Measurements from ENCODE around the gene ACAT2.
"Not testable (repeated sequence)": the region's sequence is repeated elsewhere in the genome, so short reads cannot be mapped to it uniquely, and the experiment has no call there.

Gene ACAT2

DNA sequence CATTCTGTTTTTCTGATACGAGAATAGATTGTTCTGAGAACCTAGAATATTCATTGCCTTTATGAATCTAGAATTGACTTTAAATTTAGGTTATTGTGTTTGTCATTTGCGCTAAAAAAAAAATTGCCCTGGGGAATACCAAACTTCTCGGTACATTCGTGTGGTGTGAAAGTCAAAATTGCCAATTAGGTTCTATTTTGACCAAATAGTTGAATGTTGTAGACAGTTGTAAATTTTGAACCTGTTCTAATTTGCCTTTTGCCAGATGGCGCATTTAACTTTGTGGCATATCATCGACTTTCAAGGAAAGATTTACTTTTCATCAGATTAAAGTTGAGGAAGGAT lies 31.5 kb upstream of the ACAT2 start:
- no peak for DNase-seq (ENCODE audit: low spot score)

DNA sequence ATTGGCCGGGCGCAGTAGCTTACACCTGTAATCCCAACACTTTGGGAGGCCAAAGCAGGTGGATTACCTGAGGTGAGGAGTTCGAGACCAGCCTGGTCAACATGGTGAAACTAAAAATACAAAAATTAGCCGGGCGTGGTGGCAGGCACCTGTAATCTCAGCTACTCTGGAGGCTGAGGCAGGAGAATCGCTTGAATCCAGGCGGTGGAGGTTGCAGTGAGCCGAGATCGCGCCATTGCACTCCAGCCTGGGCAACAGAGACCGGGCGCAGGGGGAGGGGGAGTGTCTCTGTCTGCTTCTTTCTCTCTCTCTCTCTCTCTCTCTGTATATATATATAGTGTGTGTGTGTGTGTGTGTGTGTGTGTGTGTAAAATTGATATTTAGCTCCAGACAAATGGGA lies 29.3 kb upstream of the ACAT2 start:
- DNase-seq (ENCODE audit: low spot score), result not testable (repeated sequence)

- not testable (repeated sequence) for DNase-seq (ENCODE audit: low spot score)
Observed at GRCh38 chr6:159733395-159733794, 28.4 kb upstream of the ACAT2 start.

- no peak for DNase-seq (ENCODE audit: low spot score)
Observed at GRCh38 chr6:159736908-159737307, 24.9 kb upstream of the ACAT2 start.

GRCh38 chr6:159739341-159739740 lies 22.5 kb upstream of the ACAT2 start:
- DNase-seq (ENCODE audit: low spot score), result no peak

GRCh38 chr6:159742165-159742564 lies 19.7 kb upstream of the ACAT2 start:
- no peak for DNase-seq (ENCODE audit: low spot score)

DNA sequence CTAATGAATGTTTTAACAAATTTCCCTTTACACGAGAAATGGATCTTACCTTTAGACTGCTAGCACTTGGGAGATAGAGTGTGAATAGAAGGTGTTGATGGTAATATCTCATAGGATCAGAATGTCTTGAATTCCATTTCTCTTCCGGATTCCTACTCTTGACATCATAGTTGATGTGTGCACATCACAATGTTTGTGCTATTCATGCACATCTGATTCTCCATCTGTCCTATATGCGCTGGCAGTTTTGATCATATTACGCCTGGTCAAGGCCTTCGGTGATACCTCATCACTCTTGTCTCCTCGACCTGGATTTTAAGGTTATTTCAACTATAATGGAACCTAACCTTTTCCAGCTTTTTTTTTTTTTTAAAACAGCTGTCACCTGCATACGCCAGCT lies 16.8 kb upstream of the ACAT2 start:
- DNase-seq (ENCODE audit: low spot score), result no peak

GRCh38 chr6:159746759-159747158 lies 15.1 kb upstream of the ACAT2 start:
- DNase-seq (ENCODE audit: low spot score), result no peak

DNA sequence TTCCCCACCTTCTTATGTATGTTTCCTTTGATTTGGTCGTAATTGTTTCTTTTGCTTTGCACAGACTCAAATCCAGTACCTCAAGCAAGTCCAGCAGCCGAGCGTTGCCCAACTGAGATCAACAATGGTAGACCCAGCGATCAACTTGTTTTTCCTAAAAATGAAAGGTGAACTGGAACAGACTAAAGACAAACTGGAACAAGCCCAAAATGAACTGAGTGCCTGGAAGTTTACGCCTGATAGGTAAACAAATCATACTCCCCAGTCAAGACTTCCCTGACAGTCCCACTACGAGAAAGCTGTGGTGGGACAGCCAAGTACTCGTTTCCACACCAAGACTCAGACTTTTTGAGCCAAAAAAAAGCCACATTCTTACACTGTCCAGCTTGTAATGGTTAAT lies 13.7 kb upstream of the ACAT2 start:
- not testable (repeated sequence) for DNase-seq (ENCODE audit: low spot score)

- DNase-seq (ENCODE audit: low spot score), result no peak
Observed at GRCh38 chr6:159751448-159751847, 10.4 kb upstream of the ACAT2 start.

GRCh38 chr6:159753081-159753872 lies 8.6 kb upstream of the ACAT2 start:
- DNase-seq (ENCODE audit: low spot score), result no peak

DNA sequence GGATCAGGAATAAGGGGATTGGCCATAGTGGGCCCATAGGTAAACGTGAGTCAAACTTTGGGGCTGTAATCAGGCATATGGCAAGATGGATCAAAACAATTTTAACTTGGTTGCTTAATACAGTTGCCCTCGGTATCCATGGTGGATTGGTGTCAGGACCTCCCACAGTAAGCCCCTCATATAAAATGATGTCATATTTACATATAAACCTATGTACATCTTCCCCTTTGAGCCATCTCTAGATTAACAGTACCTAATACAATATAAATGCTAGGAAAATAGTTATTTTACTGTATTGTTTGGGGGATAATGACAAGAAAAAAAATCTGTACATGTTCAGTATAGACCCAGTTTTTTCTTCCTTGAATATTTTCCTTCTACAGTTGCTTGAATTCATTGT lies 7.4 kb upstream of the ACAT2 start:
- DNase-seq (ENCODE audit: low spot score), result no peak

GRCh38 chr6:159754959-159755914 lies 6.6 kb upstream of the ACAT2 start:
- DNase-seq (ENCODE audit: low spot score), result no peak

- DNase-seq (ENCODE audit: low spot score), result no peak
Observed at GRCh38 chr6:159756508-159756907, 5.3 kb upstream of the ACAT2 start.

DNA sequence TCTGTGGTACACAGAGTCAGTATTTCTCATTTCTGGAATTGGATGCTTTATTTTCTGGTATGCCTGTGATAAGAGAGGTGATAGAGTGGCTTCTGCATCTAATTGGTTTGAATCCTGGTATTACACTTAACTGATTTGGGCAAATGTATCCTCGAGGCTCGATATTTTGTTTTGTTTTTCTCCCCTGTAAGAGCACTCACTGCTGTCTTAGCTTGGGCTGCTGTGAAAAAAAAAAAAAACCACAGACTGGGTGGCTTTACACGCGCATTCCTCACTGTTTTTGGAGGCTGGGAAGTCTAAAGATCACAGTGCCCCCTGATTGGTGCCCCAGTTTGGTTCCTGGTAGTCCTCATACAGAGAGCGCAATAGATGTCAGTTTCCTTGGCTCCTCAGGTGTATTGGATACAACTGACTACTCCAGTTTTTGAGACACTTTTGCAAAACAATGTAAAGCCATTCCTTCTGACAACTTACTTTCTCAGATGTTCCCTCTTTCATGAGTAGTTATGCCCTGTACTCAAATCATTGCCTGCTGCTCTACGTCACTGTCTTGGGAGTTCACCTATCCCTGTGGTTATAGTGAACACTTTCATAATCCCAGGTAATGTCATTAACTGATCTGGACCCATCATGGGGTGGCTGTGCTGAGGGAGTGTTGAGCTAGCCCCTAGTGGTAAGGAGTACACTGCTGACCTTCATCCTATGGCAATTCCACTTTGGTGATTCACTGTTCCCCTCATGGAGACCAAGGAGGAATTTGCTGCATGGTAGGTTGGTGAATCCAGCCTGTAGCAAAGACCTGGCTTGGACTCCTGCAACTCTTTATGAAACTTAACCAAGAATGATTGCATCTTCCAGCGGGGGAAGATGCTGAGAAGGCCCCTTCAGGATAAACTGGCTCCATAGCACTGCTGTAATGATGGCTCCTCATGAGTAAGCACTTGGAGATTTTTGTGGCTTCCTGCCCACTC lies 3.5 kb upstream of the ACAT2 start:
- DNase-seq (ENCODE audit: low spot score), result peak; percentile 42

- DNase-seq (ENCODE audit: low spot score), result no peak
Observed at GRCh38 chr6:159759645-159760044, 2.2 kb upstream of the ACAT2 start.

DNA sequence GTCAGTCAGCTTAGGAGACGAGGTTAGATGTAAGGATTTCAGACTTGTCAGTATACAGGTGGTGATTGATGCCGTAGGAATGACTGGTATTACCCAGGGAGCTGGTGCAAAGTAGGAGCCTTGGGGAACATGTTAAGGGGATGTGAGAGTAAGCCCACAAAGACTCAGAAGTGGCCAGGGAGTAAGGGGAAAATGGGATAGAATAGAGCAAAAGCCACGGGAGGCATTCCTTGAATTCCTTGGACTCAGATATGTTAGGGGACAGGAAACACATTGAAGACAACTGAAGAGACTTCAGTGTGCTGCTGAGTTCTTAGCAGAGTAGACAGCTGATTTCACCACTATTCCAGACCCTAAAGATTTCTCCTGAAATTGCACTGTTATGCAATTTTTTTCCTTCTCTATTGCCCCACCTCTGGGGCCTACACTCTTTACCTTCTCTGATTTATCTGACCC lies 1.2 kb upstream of the ACAT2 start:
- DNase-seq (ENCODE audit: low spot score), result peak; percentile 61

DNA sequence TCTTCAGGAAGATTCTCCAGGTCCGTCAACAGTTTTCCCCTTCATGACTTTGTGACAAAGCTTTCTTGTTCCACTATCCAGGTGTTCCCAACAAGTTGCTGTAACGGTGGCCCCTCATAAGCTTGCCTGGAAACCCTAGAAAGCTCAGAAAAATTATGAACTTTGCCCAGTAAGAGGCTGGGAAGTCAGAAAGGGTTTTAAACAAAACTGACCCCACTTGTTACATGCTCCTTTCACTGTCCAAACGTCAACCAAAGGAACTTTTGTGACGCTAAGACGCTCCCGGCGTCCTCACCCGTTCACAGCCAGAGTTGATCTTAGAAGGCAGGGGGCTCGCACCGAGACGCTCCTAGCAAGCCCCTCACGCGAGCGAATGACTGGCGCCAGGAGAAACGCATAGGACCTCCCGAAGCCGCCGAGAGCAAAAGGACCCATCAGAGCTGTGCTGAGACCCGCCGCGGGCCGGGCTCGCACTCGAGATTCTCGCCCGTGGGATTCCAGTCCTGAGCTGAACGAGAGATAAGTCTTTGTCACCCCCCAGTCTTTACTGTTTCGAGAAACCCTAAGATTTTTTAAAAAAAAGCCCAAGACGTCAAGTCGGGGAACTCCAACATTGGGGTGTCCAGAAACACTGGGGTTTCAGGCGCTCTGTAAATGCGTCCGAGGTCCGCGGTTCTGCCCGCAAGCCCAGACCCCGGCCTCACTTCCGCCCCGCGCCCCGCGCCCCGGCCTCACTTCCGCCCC lies 544 bp upstream of the ACAT2 start:
- DNase-seq (ENCODE audit: low spot score), result no peak

GRCh38 chr6:159762681-159763293 lies 942 bp downstream of the ACAT2 start:
- DNase-seq (ENCODE audit: low spot score), result no peak

GRCh38 chr6:159766906-159767305 lies 5.1 kb downstream of the ACAT2 start:
- DNase-seq (ENCODE audit: low spot score), result no peak

GRCh38 chr6:159769470-159769869 lies 7.6 kb downstream of the ACAT2 start:
- DNase-seq (ENCODE audit: low spot score), result no peak

All from SW480 (cell line).